ENCODE results near the gene LMO1.

LMO1 gene

DNA sequence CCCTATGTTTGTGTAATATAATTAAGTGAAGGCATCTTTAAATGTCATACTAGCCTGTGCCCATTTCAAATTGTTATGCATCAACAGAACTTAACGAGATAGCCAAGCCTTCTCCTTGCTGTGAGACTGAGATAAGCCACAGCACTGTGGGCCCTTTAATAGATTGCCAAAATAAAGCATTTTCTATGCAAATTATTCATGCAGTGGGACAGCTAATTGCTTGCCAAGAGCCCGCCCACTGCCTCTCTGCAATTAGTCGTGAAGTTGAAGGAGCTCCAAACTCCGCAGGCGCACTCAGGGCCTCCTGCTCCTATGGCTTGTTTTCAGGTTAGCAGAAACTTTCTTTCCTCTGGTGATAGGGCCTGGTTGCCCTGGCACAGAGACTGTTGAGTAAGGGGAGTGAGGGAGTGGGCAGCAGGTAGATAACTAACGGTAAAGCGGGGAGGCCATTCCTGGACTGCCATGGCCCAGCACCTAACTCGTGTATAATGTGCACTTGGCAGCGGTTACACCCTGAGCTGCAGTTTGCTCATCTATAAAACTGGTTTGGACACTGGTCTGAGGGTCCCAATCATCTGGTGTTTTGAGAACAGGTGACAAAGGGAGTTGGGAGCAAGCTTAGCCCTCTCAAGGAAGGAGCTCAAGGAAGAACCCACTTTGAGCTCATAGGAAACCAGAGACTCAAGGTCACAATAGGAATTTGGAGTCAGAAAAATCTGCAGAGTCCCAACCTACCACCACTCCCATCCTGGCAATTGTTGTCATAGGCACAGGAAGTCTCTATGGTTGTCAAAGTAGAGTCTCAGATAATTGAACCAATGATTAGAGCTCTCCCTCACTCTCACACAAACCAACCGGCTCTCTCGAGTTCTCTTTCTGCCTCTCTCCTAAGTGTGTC, 60.9 kb downstream of the LMO1 start:
- DNase-seq, result no peak

DNA sequence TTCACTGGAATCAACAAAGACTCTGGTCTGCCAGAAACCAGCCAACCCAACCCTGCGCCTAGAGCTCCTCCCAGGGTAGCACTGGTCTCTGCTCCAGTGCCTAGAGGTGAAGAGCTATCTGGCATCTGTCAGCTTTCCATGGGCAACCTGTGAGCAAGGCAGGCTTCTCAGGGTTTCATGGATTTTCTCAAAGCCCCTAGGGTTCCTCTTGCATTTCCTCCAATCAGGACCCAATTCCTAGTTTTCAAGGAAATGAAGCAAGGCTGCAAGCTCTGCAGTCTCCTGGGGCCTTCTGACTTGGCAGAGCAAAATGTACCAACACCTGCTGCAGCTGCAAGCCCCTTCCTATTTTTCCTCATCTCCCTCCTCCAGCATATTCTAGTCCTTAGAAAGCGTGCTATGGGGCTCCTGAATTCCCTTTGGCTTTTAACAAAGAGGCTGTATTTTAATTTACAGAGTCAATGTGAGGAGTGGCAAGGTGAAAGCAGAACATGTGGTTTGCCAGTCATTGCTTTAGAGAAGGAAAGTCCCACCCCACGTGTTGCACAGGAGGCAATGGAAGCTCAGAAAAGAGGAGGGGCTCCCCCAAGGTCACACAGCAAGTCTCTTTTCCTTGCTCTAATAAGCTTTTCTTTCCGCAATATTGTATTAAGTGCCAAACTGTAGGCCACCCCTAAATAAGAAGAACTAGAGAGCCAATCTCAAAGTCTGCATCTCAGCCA, 61.9 kb downstream of the LMO1 start:
- DNase-seq, result no peak

DNA sequence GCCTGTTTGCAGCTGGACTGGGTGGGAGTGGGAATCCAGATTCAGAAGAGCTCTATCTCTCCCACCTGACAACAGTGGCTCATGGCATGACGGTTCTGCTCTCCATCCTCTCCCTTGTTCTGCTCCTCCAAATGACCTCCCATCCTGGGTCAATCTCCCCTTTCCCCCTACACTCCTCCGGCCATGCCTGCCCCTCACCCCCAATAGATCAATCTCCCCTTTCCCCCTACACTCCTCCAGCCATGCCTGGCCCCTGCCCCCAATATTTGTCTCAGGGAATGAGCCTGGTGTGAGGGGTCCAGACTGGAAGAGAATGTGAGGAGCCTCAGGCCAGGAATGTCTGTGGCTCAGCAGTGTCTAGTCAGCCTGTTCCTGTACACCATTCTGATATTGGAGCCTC, 64.0 kb downstream of the LMO1 start:
- DNase-seq, result no peak

DNA sequence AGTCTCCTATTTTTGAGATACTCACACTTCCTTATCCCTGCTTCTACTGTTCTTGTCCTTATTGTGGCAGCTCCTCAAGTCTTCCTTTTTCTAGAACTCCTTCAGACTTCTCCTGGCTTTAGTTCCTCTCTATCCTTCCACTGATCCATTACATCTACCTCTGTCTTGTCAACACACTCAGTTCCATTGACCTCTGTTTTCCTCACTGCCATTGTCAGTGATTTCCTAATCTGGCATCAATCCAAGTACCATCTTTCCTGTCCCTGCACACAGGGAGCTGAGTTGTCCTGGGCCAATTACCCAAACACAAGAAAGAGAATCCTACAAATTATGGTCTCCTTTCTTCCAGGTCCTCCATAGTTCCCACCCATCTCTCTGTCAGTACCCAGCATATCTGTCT, 66.9 kb downstream of the LMO1 start:
- DNase-seq, result no peak

DNA sequence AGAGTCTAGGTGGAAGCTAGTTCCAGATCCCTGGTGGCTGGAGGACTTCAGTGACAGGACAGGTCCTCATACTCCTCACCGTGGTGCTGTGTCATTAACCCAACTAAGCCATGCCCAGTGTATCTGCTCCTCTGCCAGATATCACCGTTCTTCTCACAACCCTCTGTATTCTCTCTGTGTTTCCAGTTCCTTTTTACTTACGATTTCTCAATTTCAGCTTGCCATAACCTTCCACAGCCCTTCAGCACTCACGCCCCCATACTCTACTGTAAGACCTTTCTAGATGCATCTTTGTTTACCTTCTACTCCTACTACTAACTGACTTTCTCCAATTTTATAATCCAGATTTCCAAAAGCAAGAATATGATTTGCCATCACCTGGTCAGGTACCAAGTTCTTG, 68.7 kb downstream of the LMO1 start:
- no peak for DNase-seq

DNA sequence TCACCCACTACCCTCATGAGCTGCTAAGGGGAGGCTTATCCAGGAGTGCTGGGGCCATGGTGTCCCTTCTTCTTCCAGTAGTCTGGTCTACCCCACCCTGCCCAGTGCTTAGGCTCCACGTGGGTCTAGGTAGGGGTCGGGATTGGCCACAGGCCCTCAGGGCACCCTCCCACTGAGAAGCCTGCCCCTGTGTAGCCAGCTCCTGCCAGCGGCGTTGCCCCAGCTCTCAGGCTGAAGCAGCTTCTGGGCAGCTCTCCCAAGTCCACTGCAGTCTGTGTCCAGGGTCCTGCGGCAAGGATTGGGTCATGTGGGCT, 70.8 kb downstream of the LMO1 start:
- no peak for DNase-seq

DNA sequence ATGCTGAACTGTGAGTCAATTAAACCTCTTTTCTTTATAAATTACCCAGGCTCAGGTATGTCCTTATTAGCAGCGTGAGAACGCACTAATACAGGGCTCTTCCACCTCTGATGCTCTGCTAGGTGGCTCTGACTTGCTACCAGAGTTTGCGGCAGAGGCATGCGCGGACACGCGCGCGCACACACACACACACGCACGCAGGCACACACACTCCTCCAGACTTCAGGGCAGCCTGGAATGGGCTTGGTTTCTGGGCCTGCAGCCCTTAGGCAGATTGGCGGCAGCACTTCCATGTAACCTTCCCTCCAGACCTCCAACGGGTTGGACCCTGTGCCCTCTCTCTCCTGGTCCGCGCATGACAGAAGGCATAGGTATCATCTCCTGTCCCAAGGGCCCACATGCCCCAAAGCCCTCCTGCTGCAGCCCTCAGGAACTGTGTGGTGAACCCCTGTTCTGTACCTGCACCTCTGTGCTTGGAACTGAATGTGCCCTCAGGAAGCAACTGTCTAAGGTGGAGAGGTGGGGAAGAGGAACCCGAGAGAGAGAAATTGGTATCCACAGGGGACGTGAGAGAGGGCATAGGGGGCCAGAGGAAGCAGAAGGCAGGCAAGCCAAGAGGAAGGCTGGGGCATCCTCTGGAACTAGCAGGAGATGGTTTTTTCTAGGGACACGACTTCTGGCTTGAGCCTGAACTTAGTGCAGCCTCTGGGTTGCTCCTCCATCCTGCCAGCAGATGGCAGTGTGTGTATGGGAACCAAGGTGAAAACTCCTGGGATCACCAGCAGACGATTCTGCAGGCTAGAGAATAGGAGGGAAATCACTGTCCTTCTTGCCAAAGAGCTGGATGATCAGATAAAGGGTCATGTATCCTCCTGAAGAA, 71.4 kb downstream of the LMO1 start:
- DNase-seq, result peak in 3 of 5 donors; percentile 10 to 21 (median 13)

DNA sequence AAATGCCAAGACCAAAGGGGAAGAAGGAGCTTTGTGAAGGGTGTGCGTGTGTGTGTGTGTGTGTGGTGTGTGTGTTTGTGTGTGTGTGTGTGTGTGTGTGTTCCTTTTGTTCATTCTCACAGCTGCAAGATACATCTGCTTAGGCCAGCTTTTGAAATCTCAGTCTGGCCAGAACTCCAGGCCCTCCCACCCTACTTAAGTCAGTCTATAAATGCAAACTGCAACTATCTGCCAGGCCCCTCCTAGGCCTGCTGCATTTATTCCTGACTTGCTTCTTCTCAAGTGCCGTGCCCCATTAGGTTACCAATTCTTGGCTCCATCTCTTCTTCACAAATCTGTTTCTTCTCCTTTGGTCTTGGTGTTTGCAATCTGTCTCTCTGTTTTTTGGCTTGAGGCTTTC, 73.2 kb downstream of the LMO1 start:
- DNase-seq, result no peak

DNA sequence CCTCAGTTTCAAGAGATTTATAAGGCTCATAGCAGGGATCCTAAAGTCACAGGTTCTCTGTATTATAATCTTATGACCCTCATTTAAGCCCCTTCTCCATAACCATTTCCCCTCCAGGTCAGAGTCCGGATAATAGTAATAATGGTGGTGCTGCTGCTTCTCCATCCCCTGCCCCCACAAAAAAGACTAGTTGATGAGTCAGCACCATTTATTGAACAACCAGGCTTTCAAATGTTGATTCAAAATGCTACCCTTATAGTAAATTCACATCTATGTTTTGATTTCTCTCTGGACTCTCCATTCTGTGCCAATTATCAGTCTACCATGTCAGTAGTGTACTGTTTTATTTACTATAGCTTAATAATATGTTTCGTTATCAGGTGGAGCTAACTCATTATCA, 77.2 kb downstream of the LMO1 start:
- DNase-seq, result no peak

DNA sequence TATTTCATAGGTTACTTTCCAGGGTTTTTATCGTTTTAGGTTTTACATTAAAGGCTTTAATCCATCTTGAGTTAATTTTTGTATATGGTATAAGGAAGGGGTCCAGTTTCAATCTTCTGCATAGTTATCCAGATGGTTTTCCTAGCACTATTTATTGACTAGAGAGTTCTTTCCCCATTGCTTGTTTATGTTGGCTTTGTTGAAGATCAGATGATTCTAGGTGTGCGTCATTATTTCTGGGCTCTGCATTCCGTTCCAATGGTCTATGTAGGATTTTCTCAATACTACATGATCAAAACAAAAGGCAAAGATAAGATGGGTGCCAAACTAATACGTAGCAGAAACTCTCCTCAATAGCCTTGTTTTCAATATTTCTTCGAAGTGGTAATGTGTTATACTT, 80.6 kb downstream of the LMO1 start:
- no peak for DNase-seq

DNA sequence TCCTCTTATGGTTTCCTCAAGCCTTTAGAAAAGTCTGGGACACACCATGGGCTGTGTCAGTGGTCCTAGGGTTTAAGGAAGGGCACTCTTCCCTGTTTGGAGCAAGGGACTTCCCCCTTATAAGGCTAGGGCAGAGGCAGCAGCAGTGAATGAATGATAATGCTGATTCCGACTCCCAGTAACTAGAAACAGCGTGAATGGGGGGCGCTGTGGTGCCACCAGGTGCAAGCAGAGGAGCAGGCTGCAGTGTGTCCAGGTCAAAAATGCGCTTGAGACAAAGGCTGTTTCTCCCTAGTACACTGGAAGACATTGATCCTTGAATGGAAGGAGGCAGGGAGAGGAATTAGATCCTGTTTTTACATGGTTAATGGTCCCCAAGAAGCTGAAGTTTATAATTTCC, 83.2 kb downstream of the LMO1 start:
- DNase-seq, result no peak

DNA sequence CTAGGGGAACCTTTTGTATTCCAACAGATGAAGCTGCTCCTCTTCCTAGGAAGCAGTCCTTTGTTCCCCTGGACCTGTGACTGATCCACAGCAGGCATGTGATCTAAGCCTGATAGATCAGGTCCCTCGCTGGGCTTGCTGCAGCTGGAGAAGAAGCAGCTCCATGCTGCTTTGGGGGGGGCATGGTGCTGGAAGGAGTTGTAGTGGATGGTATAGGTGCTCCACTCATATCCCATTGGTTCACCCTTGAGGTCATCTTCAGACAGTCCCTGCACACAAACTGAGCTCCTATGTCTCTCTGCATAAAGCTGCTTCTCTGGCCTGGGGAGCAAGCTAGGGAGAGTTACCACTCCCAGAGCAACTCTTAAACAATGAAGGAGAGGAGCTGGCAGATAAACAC, 85.4 kb downstream of the LMO1 start:
- no peak for DNase-seq

DNA sequence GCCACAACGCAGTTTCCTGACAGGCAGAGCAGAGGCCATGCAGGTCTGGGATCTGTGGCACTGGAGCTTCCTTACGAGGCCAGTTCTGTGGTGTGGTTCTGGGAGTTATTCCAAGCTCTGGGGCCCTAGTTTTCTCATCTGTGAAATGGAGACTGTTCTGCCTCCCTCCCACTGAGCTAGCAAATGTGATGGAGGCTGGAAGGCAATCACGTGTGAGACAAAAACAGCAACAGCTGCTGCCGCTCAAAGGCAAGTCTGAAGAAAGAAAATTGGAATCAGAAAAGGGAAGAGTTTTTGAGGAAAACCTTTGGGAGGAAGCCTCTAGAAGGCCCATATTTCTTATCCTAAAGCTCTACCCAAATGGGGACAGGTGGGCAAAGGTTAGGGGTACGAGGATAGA, 86.5 kb downstream of the LMO1 start:
- DNase-seq, result no peak

All from T-helper 1 cell (primary cell).